ENCODE data around the gene ZNF697. TPM values are rescaled to one million over a fixed set of nuclear protein-coding genes. Genes with fewer than 3 reads are reported as not detected.

Gene ZNF697
- total and polyA plus RNA-seq, 9 donors = 3.0 to 9.1 (median 6.2) TPM

DNA sequence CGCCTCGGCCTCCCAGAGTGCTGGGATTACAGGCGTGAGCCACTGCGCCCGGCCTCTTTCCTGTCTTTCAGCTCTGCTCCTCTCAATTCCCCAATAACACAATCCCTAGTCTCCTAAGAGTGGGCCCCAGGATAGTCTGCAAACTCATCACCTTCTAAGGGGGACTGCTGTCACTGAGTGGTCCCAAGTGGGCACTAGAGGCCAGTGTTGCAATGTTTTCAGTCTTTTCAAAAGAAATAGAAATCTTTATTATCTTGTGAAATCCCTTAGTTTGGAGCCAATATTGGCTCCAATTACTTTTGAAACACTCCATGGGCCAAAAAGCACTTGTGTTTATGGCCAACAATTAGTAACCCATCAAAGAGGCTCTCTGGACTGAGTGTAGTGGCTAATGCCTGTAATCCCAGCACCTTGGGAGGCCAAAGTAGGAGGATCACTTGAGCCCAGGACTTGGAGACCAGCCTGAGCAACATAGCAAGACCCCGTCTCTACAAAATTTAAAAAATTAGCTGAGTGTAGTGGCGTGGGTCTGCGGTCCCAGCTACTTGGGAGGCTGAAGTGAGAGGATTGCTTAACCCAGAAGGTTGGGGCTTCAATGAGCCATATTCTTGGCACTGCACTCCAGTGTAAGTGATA, 28.6 kb upstream of the ZNF697 start:
- H3K27ac ChIP-seq = no peak overlapping the region
- H3K4me3 ChIP-seq = no peak overlapping the region
- intact Hi-C loops (cut with DNase I) = no loop called here
- 85 to 92% (median 88%) methylated on average over 8 of the region's 8 CpGs for WGBS, 3 donors
- TF ChIP-seq POLR2A (IDR thresholded peaks at IDR 0.05) (no peak), EP300 (IDR thresholded peaks at IDR 0.05) (no peak)
- TF ChIP-seq, protein P1, sequence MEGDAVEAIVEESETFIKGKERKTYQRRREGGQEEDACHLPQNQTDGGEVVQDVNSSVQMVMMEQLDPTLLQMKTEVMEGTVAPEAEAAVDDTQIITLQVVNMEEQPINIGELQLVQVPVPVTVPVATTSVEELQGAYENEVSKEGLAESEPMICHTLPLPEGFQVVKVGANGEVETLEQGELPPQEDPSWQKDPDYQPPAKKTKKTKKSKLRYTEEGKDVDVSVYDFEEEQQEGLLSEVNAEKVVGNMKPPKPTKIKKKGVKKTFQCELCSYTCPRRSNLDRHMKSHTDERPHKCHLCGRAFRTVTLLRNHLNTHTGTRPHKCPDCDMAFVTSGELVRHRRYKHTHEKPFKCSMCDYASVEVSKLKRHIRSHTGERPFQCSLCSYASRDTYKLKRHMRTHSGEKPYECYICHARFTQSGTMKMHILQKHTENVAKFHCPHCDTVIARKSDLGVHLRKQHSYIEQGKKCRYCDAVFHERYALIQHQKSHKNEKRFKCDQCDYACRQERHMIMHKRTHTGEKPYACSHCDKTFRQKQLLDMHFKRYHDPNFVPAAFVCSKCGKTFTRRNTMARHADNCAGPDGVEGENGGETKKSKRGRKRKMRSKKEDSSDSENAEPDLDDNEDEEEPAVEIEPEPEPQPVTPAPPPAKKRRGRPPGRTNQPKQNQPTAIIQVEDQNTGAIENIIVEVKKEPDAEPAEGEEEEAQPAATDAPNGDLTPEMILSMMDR (IDR thresholded peaks at IDR 0.05) = no peak
- peak in 1 of 5 donors; percentile 34 for DNase-seq
- peaks cover 11% of the 10 kb centered on the region for H3K4me1 ChIP-seq (ENCODE audit: insufficient read depth)
- no peaks in the 10 kb centered on the region for H3K27me3 ChIP-seq
- no peaks in the 10 kb centered on the region for H3K9me3 ChIP-seq
- no peaks in the 10 kb centered on the region for H3K36me3 ChIP-seq

DNA sequence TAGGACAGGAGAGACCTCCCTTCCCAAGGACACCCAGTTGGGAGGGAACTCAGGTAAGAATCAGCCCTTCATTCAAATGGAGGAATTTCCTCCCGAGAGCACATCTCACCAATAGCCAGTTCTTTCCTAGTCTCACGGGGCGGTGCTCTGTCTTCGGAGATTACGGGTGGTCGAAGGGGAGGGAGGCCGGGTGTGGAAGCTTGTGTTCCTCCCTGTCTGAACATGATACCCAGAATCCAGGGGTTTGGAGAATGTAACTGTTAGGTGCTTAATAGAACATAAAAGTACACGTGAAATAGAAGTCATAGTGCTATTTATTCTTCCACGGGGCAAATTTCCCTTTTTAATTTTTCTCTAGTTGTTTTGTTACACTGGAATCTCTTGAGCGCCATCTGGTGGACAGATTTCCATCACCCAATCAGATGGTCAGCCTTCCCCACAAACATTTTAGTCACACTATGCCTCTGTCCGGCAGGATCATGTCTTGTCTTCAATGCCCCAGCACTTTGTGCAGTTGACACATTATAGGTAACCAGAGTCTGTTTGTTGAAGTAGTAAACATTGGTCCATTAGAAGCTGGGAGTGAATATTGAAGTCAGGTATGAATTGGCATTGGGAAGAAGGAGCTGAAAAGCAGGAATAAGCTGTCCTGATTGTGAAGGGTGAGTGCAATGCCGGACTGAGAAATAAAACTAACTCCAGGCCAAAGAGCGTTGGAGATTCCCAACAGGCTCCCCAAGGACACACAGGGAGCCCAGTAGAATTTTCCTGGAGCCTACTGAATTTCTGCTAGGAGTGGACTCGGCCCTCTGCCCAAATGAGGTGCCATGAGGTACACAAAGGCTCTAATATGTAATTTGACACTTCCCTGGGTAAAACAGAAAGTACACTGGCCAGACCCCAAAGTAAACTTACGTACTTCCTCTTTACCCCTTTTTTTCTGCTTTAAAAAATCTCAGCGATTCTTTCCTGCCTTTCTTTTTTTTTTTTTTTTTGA, 27.6 kb upstream of the ZNF697 start:
- intact Hi-C loops (cut with DNase I) = no loop called here
- H3K27ac ChIP-seq = no peak overlapping the region

DNA sequence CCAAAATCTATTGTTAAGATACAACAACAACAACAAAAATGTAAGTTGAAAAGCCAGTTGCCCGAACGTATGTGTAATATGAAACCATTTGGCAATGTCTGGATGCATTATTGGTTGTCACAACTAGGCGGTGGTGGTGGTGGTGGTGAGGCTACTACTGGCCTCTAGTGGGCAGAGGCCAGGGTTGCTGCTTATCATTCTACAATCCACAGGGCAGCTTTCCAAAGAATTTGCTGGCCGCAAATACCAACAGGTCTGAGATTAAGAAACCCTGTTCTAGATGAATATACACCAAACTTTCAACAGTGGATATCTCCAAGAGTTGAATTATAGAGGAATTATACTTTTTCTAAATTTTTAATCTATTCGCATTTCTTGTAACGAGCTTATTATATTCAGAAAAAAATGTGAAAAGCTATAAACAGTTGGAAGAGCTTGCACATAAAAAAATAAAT, 26.8 kb upstream of the ZNF697 start:
- TF ChIP-seq POLR2A (IDR thresholded peaks at IDR 0.05) (no peak), EP300 (IDR thresholded peaks at IDR 0.05) (no peak)
- TF ChIP-seq, protein P1 (IDR thresholded peaks at IDR 0.05) = no peak
- H3K4me3 ChIP-seq = peak overlapping the region; percentile 30
- intact Hi-C loops (cut with DNase I) = no loop called here
- H3K27ac ChIP-seq = no peak overlapping the region
- no peaks in the 10 kb centered on the region for H3K27me3 ChIP-seq
- H3K4me1 ChIP-seq (ENCODE audit: insufficient read depth) = peaks cover 11% of the 10 kb centered on the region
- no peaks in the 10 kb centered on the region for H3K36me3 ChIP-seq
- 27 to 59% (median 41%) methylated on average over 5 to 6 of the region's 6 CpGs for WGBS, 3 donors
- peak in 1 of 5 donors; percentile 43 for DNase-seq
- H3K9me3 ChIP-seq = no peaks in the 10 kb centered on the region

More for the DNA sequence above, 27.6 kb upstream of the ZNF697 start:
- Histone ChIP-seq H3K4me1 (ENCODE audit: insufficient read depth) (peaks cover 11% of the 10 kb centered on the region), H3K9me3 (no peaks in the 10 kb centered on the region), H3K4me3 (peak overlapping the region; percentile 30), H3K27me3 (no peaks in the 10 kb centered on the region), H3K36me3 (no peaks in the 10 kb centered on the region)
- peak; percentile 68 to 92 (median 81) for DNase-seq
- TF ChIP-seq POLR2A (IDR thresholded peaks at IDR 0.05) = no peak
- TF ChIP-seq, protein P1 (IDR thresholded peaks at IDR 0.05) = peak; percentile 72 to 80 (median 74)
- TF ChIP-seq EP300 (IDR thresholded peaks at IDR 0.05) = no peak
- 13 to 18% (median 17%) methylated on average over 16 of the region's 16 CpGs for WGBS, 3 donors

DNA sequence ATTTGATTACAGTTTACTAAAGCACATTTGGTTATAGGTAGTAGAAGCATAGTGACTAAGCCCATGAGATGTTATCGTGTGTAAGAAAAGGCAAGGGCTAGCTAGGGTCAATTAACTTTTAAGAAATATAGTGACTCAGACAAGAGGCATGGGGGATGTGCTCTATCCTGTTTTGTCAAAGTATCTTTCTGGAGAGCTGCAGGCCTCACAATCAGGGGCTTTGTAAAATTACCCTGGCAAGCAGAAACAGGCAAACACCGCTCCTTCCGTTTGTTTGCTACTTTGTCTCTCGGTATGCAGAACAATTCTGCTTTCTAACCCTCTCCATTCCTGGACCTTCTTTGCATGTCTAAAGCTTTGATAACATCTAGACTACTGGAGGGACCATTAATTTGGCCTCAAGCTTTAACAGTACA, 26.1 kb upstream of the ZNF697 start:
- peaks cover 11% of the 10 kb centered on the region for H3K4me1 ChIP-seq (ENCODE audit: insufficient read depth)
- no peak overlapping the region for H3K4me3 ChIP-seq
- no peak for TF ChIP-seq POLR2A (IDR thresholded peaks at IDR 0.05)
- no peak for TF ChIP-seq EP300 (IDR thresholded peaks at IDR 0.05)
- H3K36me3 ChIP-seq = no peaks in the 10 kb centered on the region
- no peaks in the 10 kb centered on the region for H3K27me3 ChIP-seq
- intact Hi-C loops (cut with DNase I) = no loop called here
- H3K9me3 ChIP-seq = no peaks in the 10 kb centered on the region
- no peak for DNase-seq
- no peak overlapping the region for H3K27ac ChIP-seq
- WGBS, 3 donors = 18 to 44% (median 20%) methylated on average over 4 of the region's 4 CpGs
